Measurements from ENCODE around the gene ERBB3.

GRCh38 chr12:56082382-56082781 is 2.4 kb downstream of the ERBB3 start:
- TF ChIP-seq GATA2 (IDR thresholded peaks at IDR 0.05; ENCODE audit: low read depth, low read length) (no peak), GATA3 (IDR thresholded peaks at IDR 0.05; ENCODE audit: low read depth, low read length) (no peak)
